Stimulated activated CD4-positive, alpha-beta T cell treated with anti-CD3 and anti-CD28 coated beads, Interleukin-4, amount 100 ng/mL, for 1 hour (primary cell): ENCODE data around the gene PEX10.
"Not testable (repeated sequence)": the region's sequence is repeated elsewhere in the genome, so short reads cannot be mapped to it uniquely, and the experiment has no call there.

Experiments
- DNase-seq: peaks from one replicate; pipeline ENCODE4 v3.0.0-alpha.2; 2020

The PEX10 gene

DNA sequence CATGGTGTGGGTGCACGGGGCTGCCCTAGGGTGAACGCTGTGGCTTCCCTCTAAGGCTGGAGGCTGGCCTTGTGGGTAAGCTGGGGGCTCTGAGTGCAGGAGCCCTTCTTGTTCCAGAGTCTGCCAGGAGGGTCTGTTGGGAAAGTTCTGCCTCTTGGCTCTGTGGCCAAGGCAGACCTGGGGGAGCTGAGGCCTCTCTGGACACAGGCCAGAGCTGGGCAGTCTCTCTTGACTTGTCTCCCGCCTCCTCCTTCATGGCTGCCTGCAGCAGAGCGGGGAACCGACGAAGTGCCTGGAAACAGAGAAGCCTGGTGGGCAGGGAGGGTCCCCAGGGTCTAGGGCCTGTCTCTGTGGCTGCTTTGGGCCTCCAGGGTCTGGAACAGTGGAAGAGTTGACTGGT, 30.3 kb upstream of the PEX10 start:
- no peak for DNase-seq

DNA sequence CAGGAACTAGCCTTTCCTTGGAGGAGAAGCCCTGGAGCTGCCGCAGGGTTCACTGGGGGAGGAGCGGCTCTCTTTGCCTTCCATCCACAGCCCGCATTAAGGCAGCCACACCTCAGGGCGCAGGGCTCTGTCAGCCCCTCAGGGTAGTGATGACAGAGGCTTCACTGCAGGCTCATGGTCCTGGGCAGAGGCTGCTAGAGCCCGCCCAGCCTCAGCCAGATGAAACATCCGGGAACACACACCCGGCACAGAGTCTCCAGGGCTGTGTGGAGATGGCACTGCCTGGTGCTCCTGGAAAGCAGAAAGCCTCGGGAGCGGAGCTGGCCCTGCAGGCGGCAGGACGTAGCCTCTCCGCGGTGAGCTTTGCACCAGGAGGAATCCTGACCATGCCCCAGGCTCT, 29.4 kb upstream of the PEX10 start:
- no peak for DNase-seq

DNA sequence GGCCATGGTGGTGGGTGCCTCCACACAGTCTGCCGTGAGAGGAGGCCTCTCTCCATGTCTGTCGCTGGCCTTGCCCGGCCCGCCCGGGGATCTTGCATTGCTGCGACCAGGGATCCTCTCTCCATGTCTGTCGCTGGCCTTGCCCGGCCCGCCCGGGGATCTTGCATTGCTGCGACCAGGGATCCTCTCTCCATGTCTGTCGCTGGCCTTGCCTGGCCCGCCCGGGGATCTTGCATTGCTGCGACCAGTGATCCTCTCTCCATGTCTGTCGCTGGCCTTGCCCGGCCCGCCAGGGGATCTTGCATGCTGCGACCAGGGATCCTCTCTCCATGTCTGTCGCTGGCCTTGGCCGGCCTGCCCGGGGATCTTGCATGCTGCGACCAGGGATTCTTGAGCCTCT, 28.0 kb upstream of the PEX10 start:
- DNase-seq, result not testable (repeated sequence)

DNA sequence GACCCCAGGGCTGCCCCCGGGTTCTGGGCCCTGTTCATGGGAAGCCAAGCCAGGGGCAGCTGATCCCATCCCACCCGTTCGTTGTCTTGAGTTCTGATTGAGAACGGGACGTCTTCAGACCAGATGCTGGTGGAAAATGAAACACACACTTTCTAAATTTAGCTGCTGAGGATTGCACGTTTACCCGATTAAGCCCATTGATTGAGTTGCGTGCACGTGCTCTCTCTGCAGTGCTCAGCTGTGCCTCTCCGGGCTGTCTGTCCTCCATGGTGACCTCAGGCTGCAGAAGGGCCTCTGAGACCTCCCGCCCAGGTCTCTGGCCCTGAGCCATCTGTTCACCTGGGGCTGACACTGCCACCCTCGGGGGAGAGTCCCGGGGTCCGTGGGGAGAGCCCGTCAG, 27.0 kb upstream of the PEX10 start:
- DNase-seq, result no peak

DNA sequence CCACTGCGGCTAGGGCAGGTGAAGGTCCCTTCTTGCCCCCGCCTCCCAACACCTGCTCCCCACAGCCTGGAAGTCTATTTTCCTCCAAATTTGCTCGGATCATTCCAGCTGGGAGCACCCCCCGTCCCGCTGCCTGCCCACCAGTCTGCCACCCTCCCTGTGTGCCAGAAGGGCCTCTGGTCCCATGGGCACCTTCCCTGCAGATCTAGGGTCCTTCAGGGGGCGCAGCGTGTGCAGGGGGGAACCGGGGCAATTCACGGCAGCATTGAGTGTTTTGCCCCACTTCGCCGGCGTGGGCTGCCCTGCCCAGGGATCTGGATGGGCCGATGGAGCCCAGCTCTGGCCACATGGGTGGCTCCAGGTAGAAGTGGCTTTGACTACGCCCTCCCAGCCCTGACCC, 26.3 kb upstream of the PEX10 start:
- no peak for DNase-seq

DNA sequence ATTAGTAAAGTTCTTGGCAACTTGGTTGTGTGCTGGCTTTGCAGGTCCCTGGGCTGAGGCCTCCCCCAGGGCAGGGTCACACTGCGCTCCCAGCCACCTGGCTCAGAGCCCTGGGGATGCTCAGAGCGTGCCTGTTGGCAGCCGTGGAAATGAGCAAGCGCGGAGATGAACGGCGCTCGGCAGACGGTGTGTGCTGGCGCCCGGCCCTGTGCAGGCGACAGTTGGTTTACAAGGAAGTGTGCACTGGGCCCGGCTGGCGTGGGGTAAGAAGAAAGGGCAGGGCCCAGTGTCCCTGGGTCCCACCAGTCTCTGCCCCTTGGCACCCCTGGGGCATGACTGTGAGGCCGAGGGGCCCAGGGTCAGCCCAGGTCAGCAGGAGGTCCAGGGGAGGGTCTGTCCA, 25.7 kb upstream of the PEX10 start:
- DNase-seq, result no peak

DNA sequence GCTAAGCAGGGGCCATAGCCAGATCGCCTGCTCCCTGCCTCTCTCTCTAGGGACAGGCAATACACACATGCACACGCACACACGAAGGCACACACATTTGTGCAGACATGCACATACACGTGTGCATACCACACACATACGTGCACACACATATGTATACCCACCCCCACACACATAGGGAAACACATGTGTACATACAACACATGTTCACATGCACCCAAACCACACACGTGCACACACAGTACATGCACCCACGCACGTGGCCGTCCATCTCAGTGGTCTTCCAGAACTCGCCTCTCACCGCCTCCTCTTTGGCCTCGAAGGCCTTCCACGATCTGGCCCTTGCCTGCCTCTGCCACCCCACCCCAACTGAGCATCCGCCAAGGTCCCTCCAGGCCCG, 25.3 kb upstream of the PEX10 start:
- DNase-seq, result no peak

- DNase-seq, result no peak
Measured at GRCh38 chr1:2436876-2437275, 24.5 kb upstream of the PEX10 start.

DNA sequence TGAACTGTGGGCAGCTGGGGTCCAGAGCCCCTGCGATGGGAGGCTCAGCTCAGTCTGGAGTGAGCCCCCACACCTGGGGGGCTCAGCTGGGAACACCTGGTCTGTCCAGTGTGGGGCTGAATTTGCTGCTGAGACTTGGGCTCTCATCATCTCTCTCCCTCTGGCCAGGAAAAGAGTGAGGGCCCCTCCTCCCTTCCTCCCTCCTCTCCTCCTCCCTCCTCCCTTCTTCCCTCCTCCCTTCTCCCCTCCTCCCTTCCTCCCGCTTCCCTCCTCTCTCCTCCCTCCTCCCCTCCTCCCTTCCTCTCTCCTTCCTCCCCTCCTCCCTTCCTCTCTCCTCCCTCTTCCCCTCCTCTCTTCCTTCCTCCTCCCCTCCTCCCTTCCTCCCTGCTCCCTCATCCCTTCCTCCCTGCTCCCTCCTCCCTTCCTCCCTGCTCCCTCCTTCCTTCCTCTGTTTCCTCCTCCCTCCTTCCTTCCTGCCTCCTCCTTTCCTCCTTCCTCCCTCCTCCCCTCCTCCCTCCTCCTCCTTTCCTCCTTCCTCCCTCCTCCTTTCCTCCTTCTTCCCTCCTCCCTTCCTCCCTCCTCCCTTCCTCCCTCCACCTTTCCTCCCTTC, 23.5 kb upstream of the PEX10 start:
- DNase-seq, result no peak

- no peak for DNase-seq
Measured at GRCh38 chr1:2435091-2435490, 22.7 kb upstream of the PEX10 start.

DNA sequence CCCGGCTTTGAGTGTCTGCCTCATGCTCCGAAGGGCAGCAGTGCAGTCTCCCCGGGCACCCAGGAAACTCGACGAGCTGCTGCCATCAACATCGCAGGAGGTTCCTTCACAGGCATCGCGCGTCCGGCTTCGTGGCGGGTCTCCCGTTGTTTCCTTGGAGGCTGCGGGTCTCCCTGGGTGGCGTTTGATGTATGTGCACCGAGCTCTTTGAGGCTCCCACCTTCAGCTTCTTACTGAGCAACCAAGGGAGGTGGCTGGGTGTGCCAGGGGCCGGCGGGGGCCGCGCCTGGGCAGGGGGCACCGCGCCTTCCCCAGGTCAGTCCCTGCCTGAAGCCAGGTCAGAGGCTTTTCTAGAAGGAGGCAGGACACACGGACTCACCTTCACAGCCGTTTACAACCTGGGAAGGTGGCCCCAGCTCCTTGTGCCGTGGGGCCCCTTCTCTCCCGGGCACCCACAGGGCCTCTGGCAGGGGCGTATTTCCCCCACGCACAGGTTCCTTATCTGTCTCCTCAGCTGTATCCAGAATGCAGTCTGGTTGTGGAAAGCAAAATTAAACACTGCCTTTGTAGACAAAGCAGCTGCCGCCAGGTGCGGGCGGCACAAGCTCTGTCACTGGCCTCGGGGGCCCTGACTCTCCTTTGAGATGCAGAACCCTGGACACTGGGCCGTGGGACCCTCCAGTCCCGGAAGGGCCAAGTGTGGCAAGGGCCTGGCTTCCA, 21.7 kb upstream of the PEX10 start:
- DNase-seq, result no peak

DNA sequence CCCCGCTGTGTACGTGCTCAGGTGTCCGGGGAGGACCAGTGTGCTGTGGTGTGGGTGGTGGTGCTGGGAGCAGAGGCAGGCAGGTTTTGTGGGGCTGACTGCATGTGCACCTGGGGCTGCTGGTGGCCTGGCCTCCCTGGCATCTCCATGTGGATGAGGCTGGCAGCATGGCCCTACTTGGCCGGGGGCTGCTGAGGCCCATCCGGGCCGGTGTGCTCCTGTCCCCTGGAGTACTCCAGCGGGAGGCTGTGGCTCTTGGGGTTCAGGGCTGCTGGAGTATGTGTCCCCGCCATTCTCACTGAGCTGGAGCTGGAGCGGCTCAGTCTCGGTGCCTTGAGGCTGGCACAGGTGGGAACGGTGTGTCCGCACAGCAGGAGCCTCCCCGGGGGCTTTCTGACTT, 20.8 kb upstream of the PEX10 start:
- no peak for DNase-seq

- no peak for DNase-seq
Measured at GRCh38 chr1:2432441-2432844, 20.1 kb upstream of the PEX10 start.

- DNase-seq, result no peak
Measured at GRCh38 chr1:2431518-2431917, 19.2 kb upstream of the PEX10 start.

- DNase-seq, result no peak
Measured at GRCh38 chr1:2431103-2431502, 18.7 kb upstream of the PEX10 start.

DNA sequence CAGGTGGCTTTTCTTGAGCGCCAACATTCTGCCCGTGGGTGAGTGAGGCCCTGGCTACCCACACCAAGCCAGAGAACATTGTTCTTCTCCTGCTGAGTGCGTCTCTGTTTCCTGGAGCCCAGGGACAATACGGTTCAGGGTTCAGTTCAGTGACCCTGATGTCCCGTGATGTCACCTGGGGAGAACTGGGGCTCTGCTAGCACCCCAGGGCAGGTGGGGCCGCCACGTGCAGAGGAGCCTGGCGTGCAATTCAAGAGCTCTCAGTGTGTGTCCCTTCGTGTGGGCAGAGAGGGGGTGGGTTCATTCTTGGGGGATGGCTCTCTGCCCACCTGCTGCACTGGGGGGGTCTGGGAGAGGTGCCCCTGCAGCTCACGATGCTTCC, 18.2 kb upstream of the PEX10 start:
- DNase-seq, result no peak

DNA sequence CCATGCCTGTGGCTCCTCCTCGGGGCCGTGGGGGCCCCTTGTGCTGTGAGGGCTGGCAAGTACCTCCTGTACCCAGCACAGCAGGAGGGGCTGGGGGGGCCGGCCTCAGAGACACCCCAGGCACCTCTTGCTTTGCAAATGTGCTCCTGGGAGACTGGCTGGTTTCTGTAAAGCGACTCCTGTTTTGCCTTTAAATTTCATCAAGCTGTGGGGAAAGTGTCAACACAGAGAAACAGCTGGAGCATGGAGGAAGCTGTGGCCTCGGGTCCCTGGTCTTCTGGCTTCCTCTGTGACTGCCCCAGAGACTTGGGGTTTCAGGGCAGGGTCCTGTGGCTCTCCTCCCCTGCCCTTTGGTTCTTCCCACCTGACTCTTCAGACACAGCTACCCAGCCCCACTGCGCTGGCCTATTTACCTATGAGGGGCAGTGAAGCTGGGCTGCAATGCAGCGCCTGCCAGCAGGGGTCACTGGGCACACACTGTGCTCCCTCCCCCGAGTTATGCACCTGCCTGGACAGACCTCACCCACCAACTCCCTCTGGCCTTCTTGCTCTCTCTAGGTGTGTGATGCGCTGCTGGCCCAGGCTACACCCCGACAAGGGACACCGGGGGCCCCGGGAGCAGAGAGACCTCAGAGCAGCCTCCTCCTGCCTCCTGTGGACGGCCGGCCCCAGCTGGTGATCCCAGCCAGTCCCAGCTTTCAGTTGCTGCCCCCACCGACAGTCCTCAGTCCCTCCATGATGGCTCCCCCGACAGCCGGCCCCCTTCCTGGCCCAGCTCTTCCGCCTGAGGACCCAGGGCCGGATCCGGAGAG, 17.6 kb upstream of the PEX10 start:
- no peak for DNase-seq

GRCh38 chr1:2428490-2428889, 16.1 kb upstream of the PEX10 start:
- DNase-seq, result no peak

DNA sequence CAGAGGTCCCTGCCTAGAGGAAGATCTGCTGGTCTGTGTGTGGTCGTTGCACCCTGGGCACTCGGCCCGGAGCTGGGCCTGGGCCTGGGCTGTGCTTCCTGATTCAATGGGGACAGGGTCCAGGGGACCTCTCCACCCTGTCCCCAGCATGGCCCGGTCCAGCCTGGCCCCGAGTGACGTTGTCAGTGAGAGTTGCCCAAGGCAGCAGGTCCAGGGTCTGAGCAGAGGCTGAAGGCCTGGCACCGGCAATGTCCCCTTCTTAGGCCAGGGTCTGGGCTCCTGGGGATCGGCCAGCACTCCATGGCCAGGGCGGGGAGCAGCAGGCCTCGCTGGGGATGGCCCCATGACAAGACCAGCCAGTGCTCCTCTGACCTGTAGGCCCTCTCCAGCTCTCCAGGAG, 15.6 kb upstream of the PEX10 start:
- no peak for DNase-seq

DNA sequence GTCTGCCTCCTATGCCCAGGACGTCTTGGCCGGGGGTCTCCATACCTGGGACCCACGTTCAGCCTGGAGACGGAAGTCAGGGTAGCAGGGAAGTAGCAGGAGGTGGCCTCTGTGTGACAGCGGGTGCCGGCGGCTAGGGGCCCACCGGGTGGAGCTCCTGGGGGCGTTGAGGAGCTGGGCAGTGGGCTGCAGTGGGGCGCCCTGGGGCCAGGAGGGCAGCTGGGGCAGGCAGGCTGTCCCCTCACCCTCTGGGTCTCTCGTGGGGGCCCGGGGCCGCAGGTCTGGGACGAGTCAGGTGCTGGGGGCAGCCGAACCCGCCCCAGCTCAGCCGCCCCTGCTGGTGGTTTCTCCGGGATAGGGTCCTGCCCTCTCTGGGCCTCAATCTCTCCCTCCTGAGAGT, 14.7 kb upstream of the PEX10 start:
- no peak for DNase-seq

GRCh38 chr1:2426540-2426939, 14.2 kb upstream of the PEX10 start:
- DNase-seq, result no peak

GRCh38 chr1:2425892-2426291, 13.5 kb upstream of the PEX10 start:
- no peak for DNase-seq

DNA sequence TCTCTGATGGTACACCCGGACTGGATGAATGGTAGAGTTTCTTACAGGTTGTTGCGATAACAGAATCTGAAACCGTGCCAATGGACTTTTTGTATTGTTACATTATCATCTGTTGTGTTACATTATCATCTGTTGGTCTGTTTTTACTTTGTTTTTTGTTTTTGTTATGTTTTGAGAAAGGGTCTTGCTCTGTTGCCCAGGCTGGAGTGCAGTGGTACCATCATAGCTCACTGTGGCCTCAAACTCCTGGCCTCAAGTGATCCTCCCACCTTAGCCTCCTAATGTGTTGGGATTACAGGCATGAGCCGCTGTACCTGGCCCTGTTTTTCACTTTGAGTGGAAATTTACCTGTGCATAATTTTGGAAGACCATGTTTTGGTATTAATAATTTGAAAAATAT, 10.2 kb upstream of the PEX10 start:
- no peak for DNase-seq

- DNase-seq, result no peak
Measured at GRCh38 chr1:2419416-2419815, 7.1 kb upstream of the PEX10 start.
